ENCODE results near the gene PDAP1. TPM values are rescaled to one million over a fixed set of nuclear protein-coding genes. Genes with fewer than 3 reads are reported as not detected.

PDAP1 gene
- total and polyA plus RNA-seq, 2 of the 13 experiments (the other 11 are each of a cell fraction or from before 2014, with no cell fraction given) = 13.0 to 100 TPM

- peak; percentile 60 for TF ChIP-seq AGO2 (optimal IDR thresholded peaks at IDR 0.05; ENCODE audit: low read depth, low read length)
- peak; percentile 69; the same call in 1 of the 2 replicates for TF ChIP-seq TARDBP (CRISPR knock-in tag; IDR thresholded peaks at IDR 0.05)
- no peak for TF ChIP-seq DPF2 (CRISPR knock-in tag; IDR thresholded peaks at IDR 0.05; ENCODE audit: borderline replicate concordance, low read depth)
- no peak for TF ChIP-seq ZNF720 (CRISPR knock-in tag; IDR thresholded peaks at IDR 0.05)
- peak; percentile 58 for TF ChIP-seq HIC2 (CRISPR knock-in tag; IDR thresholded peaks at IDR 0.05; ENCODE audit: low read depth)
- no peak for TF ChIP-seq NONO (IDR thresholded peaks at IDR 0.05)
- TF ChIP-seq NONO (CRISPR knock-in tag; conservative IDR thresholded peaks at IDR 0.05) = no peak; the same call in 1 of the 2 replicates
- no peak for TF ChIP-seq MATR3 (CRISPR knock-in tag; IDR thresholded peaks at IDR 0.05)
- TF ChIP-seq ZNF296 (CRISPR knock-in tag; conservative IDR thresholded peaks at IDR 0.05) = no peak
- TF ChIP-seq, protein P1, sequence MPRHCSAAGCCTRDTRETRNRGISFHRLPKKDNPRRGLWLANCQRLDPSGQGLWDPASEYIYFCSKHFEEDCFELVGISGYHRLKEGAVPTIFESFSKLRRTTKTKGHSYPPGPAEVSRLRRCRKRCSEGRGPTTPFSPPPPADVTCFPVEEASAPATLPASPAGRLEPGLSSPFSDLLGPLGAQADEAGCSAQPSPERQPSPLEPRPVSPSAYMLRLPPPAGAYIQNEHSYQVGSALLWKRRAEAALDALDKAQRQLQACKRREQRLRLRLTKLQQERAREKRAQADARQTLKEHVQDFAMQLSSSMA (CRISPR knock-in tag; IDR thresholded peaks at IDR 0.05) = no peak
- TF ChIP-seq ZNF33B (CRISPR knock-in tag; IDR thresholded peaks at IDR 0.05) = no peak
- no peak for TF ChIP-seq ATM (IDR thresholded peaks at IDR 0.05; ENCODE audit: borderline replicate concordance)
- TF ChIP-seq ZFP36L2 (CRISPR knock-in tag; IDR thresholded peaks at IDR 0.05) = no peak
- TF ChIP-seq TOE1 (CRISPR knock-in tag; IDR thresholded peaks at IDR 0.05) = no peak
- no peak for TF ChIP-seq ADNP (CRISPR knock-in tag; IDR thresholded peaks at IDR 0.05)
- TF ChIP-seq ZBTB14 (CRISPR knock-in tag; IDR thresholded peaks at IDR 0.05) = no peak
- no peak for TF ChIP-seq ETV6 (CRISPR knock-in tag; conservative IDR thresholded peaks at IDR 0.05)
- TF ChIP-seq ZNF274 (CRISPR knock-in tag; IDR thresholded peaks at IDR 0.05) = no peak
- TF ChIP-seq, protein P2, sequence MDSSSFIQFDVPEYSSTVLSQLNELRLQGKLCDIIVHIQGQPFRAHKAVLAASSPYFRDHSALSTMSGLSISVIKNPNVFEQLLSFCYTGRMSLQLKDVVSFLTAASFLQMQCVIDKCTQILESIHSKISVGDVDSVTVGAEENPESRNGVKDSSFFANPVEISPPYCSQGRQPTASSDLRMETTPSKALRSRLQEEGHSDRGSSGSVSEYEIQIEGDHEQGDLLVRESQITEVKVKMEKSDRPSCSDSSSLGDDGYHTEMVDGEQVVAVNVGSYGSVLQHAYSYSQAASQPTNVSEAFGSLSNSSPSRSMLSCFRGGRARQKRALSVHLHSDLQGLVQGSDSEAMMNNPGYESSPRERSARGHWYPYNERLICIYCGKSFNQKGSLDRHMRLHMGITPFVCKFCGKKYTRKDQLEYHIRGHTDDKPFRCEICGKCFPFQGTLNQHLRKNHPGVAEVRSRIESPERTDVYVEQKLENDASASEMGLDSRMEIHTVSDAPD (CRISPR knock-in tag; IDR thresholded peaks at IDR 0.05) = no peak
- TF ChIP-seq SNAPC2 (CRISPR knock-in tag; IDR thresholded peaks at IDR 0.05) = no peak
- TF ChIP-seq RELA (CRISPR knock-in tag; IDR thresholded peaks at IDR 0.05) = no peak
- no peak for TF ChIP-seq ZSCAN5A (CRISPR knock-in tag; IDR thresholded peaks at IDR 0.05; ENCODE audit: borderline replicate concordance)
- TF ChIP-seq TBP (CRISPR knock-in tag; IDR thresholded peaks at IDR 0.05) = no peak
- TF ChIP-seq HOXA7 (CRISPR knock-in tag; IDR thresholded peaks at IDR 0.05) = no peak
- TF ChIP-seq RAD51 (IDR thresholded peaks at IDR 0.05; ENCODE audit: borderline replicate concordance) = no peak
- TF ChIP-seq HDAC2 (CRISPR knock-in tag; IDR thresholded peaks at IDR 0.05) = peak; percentile 48; the same call in 1 of the 2 replicates
Observed at GRCh38 chr7:99381664-99382075, 26.7 kb downstream of the PDAP1 start (continued).
